Endothelial cell of umbilical vein (primary cell): Measurements from ENCODE around the gene SLC2A8. TPM values are rescaled to one million over a fixed set of nuclear protein-coding genes. Genes with fewer than 3 reads are reported as not detected.

ENCODE experiments used
- BruUV-seq: library from RNA; stranded (reverse); fragments of 400-500 nt; replicated peaks from 2 replicates; lab custom pipeline; 2021; lab: Mats Ljungman, UMichigan
- CTCF ChIA-PET: fragments of 300-600, 350-600 bp; sonication (Branson Sonifier 250); formaldehyde crosslinking; loops from one replicate; lab custom pipeline; 2021; ENCODE audit warnings: antibody characterized with exemption, inconsistent platforms; lab: Charles Lee
- POLR2A ChIA-PET: fragments of 300-600, 350-600 bp; sonication (Branson Sonifier 250); formaldehyde crosslinking; loops from one replicate; lab custom pipeline; 2021; ENCODE audit warnings: antibody characterized with exemption, inconsistent platforms; lab: Charles Lee
- DNase-seq: peaks from one replicate; pipeline ENCODE4 v3.0.0-alpha.2; 2011; ENCODE audit warnings: low read depth, low spot score
- FAIRE-seq: peaks from 2 replicates; lab custom pipeline; 2011; peaks lifted over from hg19 to GRCh38; lab: Jason Lieb, UNC
- H2AFZ ChIP-seq: 2 replicates; pipeline ENCODE4 v1.6.0; 2012; ENCODE audit warnings: low read depth, low read length, control low read depth, inconsistent platforms
- H3K27ac ChIP-seq: 2 replicates; pipeline ENCODE4 v1.5.1; 2011; ENCODE audit warnings: low read depth, mild to moderate bottlenecking, control low read depth, low read length, moderate library complexity; ENCODE audit not compliant: insufficient read depth
- H3K27me3 ChIP-seq, 2 experiments: 2 replicates each; pipeline versions ENCODE4 v1.6.0 to v1.6.1; 2011; ENCODE audit warnings: low read length in 2 of 2, mixed read lengths in 1 of 2; ENCODE audit not compliant: control insufficient read depth in 2 of 2, insufficient read depth in 2 of 2
- H3K36me3 ChIP-seq, 2 experiments: 2 replicates in 1 of 2; 3 replicates in 1 of 2; pipeline ENCODE4 v1.5.1; 2011; ENCODE audit warnings: low read length in 2 of 2, mild to moderate bottlenecking in 1 of 2, moderate library complexity in 1 of 2; ENCODE audit not compliant: control insufficient read depth in 2 of 2, insufficient read depth in 2 of 2; ENCODE audit errors: extremely low read depth in 1 of 2
- H3K4me1 ChIP-seq: 3 replicates; pipeline ENCODE4 v1.5.1; 2011; ENCODE audit warnings: mild to moderate bottlenecking, low read length; ENCODE audit not compliant: control insufficient read depth, insufficient read depth; ENCODE audit errors: extremely low read depth
- H3K4me2 ChIP-seq: 2 replicates; pipeline ENCODE4 v1.6.1; 2011; ENCODE audit warnings: low read length, control low read depth, mixed read lengths; ENCODE audit not compliant: insufficient read depth
- H3K4me3 ChIP-seq, 3 experiments: fragments of 200-600 bp in 1 of 3; sonication (generic), shearing (Covaris generic) in 1 of 3; replicated peaks in 1 of 3; 2 replicates each; pipeline ENCODE4 v1.5.1; 2011 to 2016; ENCODE audit warnings: control low read depth in 3 of 3, low read length in 3 of 3, mild to moderate bottlenecking in 2 of 3, inconsistent platforms in 1 of 3, low read depth in 1 of 3, moderate library complexity in 1 of 3; ENCODE audit not compliant: insufficient read depth in 1 of 3
- H3K79me2 ChIP-seq: 2 replicates; pipeline ENCODE4 v1.6.0; 2012; ENCODE audit warnings: low read length, inconsistent platforms; ENCODE audit not compliant: control insufficient read depth, insufficient read depth
- H3K9ac ChIP-seq: replicated peaks from 2 replicates; pipeline ENCODE3; 2011; ENCODE audit warnings: low read length, control low read depth; ENCODE audit not compliant: insufficient read depth; ENCODE audit errors: extremely low read depth
- H3K9me1 ChIP-seq: replicated peaks from 3 replicates; pipeline ENCODE4 v1.6.0; 2011; ENCODE audit warnings: mild to moderate bottlenecking, low read length; ENCODE audit not compliant: control insufficient read depth, insufficient read depth; ENCODE audit errors: extremely low read depth
- H3K9me3 ChIP-seq: replicated peaks from 2 replicates; pipeline ENCODE4 v1.5.1; 2012; ENCODE audit warnings: low read length, inconsistent platforms; ENCODE audit not compliant: control insufficient read depth, insufficient read depth
- H4K20me1 ChIP-seq: replicated peaks from 2 replicates; pipeline ENCODE3; 2011; ENCODE audit warnings: mild to moderate bottlenecking, low read length; ENCODE audit not compliant: control insufficient read depth, insufficient read depth; ENCODE audit errors: extremely low read depth
- EZH2 ChIP-seq: IDR thresholded peaks from 2 replicates; pipeline ENCODE4 v1.6.1; 2012; ENCODE audit warnings: borderline replicate concordance, low read depth, mild to moderate bottlenecking, moderate library complexity, low read length, inconsistent platforms; ENCODE audit not compliant: severe bottlenecking
- FOS ChIP-seq: IDR thresholded peaks from 2 replicates; pipeline ENCODE4 v1.6.1; 2011; ENCODE audit warnings: mild to moderate bottlenecking, low read length, moderate library complexity, borderline replicate concordance; ENCODE audit not compliant: insufficient read depth
- GATA2 ChIP-seq: IDR thresholded peaks from 2 replicates; pipeline ENCODE4 v1.7.0; 2011; ENCODE audit warnings: low read depth, mild to moderate bottlenecking, moderate library complexity, mixed read lengths, low read length; ENCODE audit not compliant: insufficient read length, insufficient read depth
- JUN ChIP-seq: IDR thresholded peaks from 2 replicates; pipeline ENCODE4 v1.6.1; 2011; ENCODE audit warnings: borderline replicate concordance, low read depth; ENCODE audit not compliant: insufficient read length, insufficient read depth
- MYC ChIP-seq: IDR thresholded peaks from one replicate; pipeline ENCODE4 v1.6.1; 2011; ENCODE audit warnings: mild to moderate bottlenecking, low read depth, low read length
- POLR2A ChIP-seq: IDR thresholded peaks from 2 replicates; pipeline ENCODE4 v1.6.1; 2012; ENCODE audit warnings: low read depth, mild to moderate bottlenecking, control low read depth, low read length
- POLR2AphosphoS5 ChIP-seq: IDR thresholded peaks from 2 replicates; pipeline ENCODE4 v1.6.1; 2012; ENCODE audit warnings: low read depth, mild to moderate bottlenecking, control low read depth, low read length, moderate library complexity; ENCODE audit not compliant: insufficient read depth
- dilution Hi-C: fragments of 300-500 bp; cut with MboI; formaldehyde crosslinking; loops from one replicate; pipeline ENCODE4 v1.15.0; 2019; ENCODE audit warnings: low sequenced_read_pairs; ENCODE audit not compliant: extremely low pct_ligation_motif_present
- intact Hi-C: fragments of 100-400 bp; cut with micrococcal nuclease; formaldehyde crosslinking; loops from one replicate; pipeline ENCODE4 v1.10.0; 2022
- polyA plus RNA-seq, 4 experiments: library from polyadenylated mRNA; depleted of rRNA in 3 of 4; stranded (reverse) in 3 of 4; unstranded in 1 of 4; fragments of >200 nt; gene quantifications; 2 replicates each; pipeline versions ENCODE4 v1.2.1 to v1.2.3, GENCODE V29; 2011 to 2012; ENCODE audit warnings: missing spikeins in 1 of 4
- total RNA-seq: library from RNA; stranded (reverse); gene quantifications from 2 replicates; pipeline ENCODE4 v1.2.3, GENCODE V29; 2021
- TF ChIP-seq, protein P1 (sequence below), 2 donors: IDR thresholded peaks; 1 replicate in 1 of 2; 2 replicates in 1 of 2; pipeline ENCODE4 v1.5.1; 2011; ENCODE audit warnings: low read length in 2 of 2, mild to moderate bottlenecking in 2 of 2, moderate library complexity in 2 of 2, control low read depth in 1 of 2, inconsistent platforms in 1 of 2, low read depth in 1 of 2; ENCODE audit not compliant: insufficient read depth in 1 of 2; ENCODE audit errors: extremely low read depth in 1 of 2
- TF ChIP-seq, protein P2 (sequence below): IDR thresholded peaks from 2 replicates; pipeline ENCODE4 v1.6.1; 2011; ENCODE audit not compliant: insufficient read depth, insufficient read length

The SLC2A8 gene
- total and polyA plus RNA-seq, 2 donors (not counting 3 experiments of a cell fraction or from before 2014, with no cell fraction given) = 19.3 to 26.1 TPM

DNA sequence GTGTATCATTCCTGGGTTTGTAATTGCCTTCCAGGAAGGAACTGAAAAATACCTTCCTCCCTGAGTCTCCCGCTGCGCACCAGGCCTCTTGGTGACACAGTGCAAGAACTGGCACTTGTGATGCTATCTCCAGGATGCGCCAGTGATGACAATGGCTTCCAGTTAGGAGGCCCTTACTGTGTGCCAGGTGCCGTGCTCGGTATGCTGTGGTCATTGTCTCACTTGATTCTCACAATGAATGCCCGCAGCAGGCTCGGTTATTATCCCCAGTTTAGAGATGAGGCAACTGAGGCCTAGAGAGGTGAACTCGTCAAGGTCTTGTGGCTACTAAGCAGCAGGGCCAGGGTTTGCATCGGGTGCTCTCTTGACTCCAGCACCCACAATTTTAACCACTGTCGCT is 31.5 kb upstream of the SLC2A8 start:
- Histone ChIP-seq H3K36me3 (no peaks in the 10 kb centered on the region), H3K4me3 (no peak overlapping the region), H3K4me1 (no peaks in the 10 kb centered on the region), H3K9ac (no peak overlapping the region), H2AFZ (no peak overlapping the region), H3K27me3 (no peaks in the 10 kb centered on the region), H3K9me3 (no peaks in the 10 kb centered on the region), H3K4me2 (no peak overlapping the region), H4K20me1 (no peaks in the 10 kb centered on the region), H3K79me2 (no peaks in the 10 kb centered on the region), H3K9me1 (no peaks in the 10 kb centered on the region), H3K27ac (no peak overlapping the region)
- CTCF ChIA-PET = interaction anchor here (1.1 to 1.3 kb wide), 2 partner anchors 18 to 449 kb away, joined by 3 read pairs; no protein-coding TSS in a partner anchor
- TF ChIP-seq GATA2 = no peak
- no peak for FAIRE-seq
- no TSS peak for BruUV-seq
- intact Hi-C loops (no loop called here), dilution Hi-C loops (no loop called here)
- DNase-seq = no peak
- POLR2A ChIA-PET = interaction anchor here (0.7 kb wide), 1 partner anchor 555 kb away, joined by 3 read pairs; no protein-coding TSS in a partner anchor

DNA sequence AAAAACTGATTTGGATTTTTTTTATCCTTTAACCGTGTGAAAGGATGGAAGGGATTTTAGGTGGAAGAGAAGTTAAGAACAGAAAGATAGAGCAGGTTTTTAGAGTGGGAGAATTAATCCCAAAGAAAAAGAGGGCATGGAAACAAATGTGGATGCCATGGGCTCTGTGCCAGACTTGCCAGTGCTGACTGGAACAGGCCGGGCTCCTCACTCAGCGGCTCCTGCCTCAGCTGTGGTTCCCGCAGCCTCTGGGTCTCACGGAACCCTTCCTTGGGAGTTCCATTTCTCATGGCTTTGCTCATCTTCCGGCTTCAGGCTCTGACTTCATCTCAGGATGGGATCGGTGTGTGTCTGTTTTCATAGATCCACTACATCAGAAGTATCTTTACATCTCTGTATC is 30.4 kb upstream of the SLC2A8 start:
- H3K4me1 ChIP-seq = no peaks in the 10 kb centered on the region
- H4K20me1 ChIP-seq = no peaks in the 10 kb centered on the region
- no peaks in the 10 kb centered on the region for H3K27me3 ChIP-seq
- POLR2A ChIA-PET = no interaction called here
- BruUV-seq = no TSS peak
- CTCF ChIA-PET = no interaction called here
- FAIRE-seq (no peak), DNase-seq (no peak)
- H3K9ac ChIP-seq = no peak overlapping the region
- no peak overlapping the region for H3K4me3 ChIP-seq
- no peaks in the 10 kb centered on the region for H3K9me3 ChIP-seq
- no peaks in the 10 kb centered on the region for H3K79me2 ChIP-seq
- no peaks in the 10 kb centered on the region for H3K36me3 ChIP-seq
- no peaks in the 10 kb centered on the region for H3K9me1 ChIP-seq
- H2AFZ ChIP-seq = no peak overlapping the region
- H3K27ac ChIP-seq = no peak overlapping the region
- no peak for TF ChIP-seq POLR2AphosphoS5
- no peak for TF ChIP-seq MYC
- TF ChIP-seq, protein P1, sequence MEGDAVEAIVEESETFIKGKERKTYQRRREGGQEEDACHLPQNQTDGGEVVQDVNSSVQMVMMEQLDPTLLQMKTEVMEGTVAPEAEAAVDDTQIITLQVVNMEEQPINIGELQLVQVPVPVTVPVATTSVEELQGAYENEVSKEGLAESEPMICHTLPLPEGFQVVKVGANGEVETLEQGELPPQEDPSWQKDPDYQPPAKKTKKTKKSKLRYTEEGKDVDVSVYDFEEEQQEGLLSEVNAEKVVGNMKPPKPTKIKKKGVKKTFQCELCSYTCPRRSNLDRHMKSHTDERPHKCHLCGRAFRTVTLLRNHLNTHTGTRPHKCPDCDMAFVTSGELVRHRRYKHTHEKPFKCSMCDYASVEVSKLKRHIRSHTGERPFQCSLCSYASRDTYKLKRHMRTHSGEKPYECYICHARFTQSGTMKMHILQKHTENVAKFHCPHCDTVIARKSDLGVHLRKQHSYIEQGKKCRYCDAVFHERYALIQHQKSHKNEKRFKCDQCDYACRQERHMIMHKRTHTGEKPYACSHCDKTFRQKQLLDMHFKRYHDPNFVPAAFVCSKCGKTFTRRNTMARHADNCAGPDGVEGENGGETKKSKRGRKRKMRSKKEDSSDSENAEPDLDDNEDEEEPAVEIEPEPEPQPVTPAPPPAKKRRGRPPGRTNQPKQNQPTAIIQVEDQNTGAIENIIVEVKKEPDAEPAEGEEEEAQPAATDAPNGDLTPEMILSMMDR (IDR thresholded peaks at IDR 0.05; ENCODE audit: extremely low read depth in 1 of 2, insufficient read depth in 1 of 2, low read depth in 1 of 2, low read length in 2 of 2) = no peak
- TF ChIP-seq POLR2A = no peak
- no peak for TF ChIP-seq GATA2
- no peak for TF ChIP-seq FOS
- no peak for TF ChIP-seq JUN
- TF ChIP-seq, protein P2, sequence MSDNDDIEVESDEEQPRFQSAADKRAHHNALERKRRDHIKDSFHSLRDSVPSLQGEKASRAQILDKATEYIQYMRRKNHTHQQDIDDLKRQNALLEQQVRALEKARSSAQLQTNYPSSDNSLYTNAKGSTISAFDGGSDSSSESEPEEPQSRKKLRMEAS = no peak
- no peak for TF ChIP-seq EZH2
- H3K4me2 ChIP-seq = no peak overlapping the region
- intact Hi-C loops (no loop called here), dilution Hi-C loops (no loop called here)
